Uterus (tissue), 2 donors: ENCODE measurements around the gene GGTLC1.

ENCODE experiments used
- POLR2A ChIP-seq, 2 donors: fragments of 450-650 bp; IDR thresholded peaks; one replicate each; pipeline ENCODE4 v1.6.1; 2016; ENCODE audit warnings: antibody characterized with exemption in 2 of 2, mild to moderate bottlenecking in 1 of 2, moderate library complexity in 1 of 2
- TF ChIP-seq, protein P1 (sequence below), 4 experiments: fragments of 200-600 bp in 2 of 4; fragments of 450-650 bp in 2 of 4; sonication (generic) in 2 of 4; IDR thresholded peaks; one replicate each; pipeline ENCODE4 v1.5.1; 2016 to 2019; ENCODE audit warnings: antibody characterized with exemption in 4 of 4, mild to moderate bottlenecking in 2 of 4, moderate library complexity in 1 of 4

DNA sequence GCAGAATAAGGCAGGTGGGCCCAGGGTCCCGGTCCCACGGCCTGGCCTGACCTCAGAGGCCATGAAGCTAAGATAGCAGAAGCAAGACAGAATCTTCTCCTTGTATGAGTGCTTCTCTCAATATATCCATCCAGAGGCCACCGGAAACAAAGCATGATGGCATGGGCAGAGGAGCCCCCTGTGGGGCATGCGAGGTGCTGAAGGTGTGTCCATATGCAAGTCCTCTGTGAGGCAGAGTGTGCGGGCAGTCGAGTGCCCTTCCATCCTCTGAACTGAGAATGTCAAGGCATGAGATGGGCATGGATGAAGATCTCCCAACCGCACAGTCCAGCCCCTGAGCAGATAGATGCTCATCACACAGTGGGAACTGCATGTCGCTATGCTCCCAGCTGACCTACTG lies 9.8 kb upstream of the GGTLC1 start:
- TF ChIP-seq, protein P1, sequence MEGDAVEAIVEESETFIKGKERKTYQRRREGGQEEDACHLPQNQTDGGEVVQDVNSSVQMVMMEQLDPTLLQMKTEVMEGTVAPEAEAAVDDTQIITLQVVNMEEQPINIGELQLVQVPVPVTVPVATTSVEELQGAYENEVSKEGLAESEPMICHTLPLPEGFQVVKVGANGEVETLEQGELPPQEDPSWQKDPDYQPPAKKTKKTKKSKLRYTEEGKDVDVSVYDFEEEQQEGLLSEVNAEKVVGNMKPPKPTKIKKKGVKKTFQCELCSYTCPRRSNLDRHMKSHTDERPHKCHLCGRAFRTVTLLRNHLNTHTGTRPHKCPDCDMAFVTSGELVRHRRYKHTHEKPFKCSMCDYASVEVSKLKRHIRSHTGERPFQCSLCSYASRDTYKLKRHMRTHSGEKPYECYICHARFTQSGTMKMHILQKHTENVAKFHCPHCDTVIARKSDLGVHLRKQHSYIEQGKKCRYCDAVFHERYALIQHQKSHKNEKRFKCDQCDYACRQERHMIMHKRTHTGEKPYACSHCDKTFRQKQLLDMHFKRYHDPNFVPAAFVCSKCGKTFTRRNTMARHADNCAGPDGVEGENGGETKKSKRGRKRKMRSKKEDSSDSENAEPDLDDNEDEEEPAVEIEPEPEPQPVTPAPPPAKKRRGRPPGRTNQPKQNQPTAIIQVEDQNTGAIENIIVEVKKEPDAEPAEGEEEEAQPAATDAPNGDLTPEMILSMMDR (IDR thresholded peaks at IDR 0.05) = no peak
- no peak for TF ChIP-seq POLR2A (IDR thresholded peaks at IDR 0.05)
